Mesendoderm (in vitro differentiated cells): ENCODE measurements around the gene ANG.
"Not testable (repeated sequence)": the region's sequence is repeated elsewhere in the genome, so short reads cannot be mapped to it uniquely, and the experiment has no call there.

Experiments
- DNase-seq: peaks from one replicate; pipeline ENCODE4 v3.0.0; 2013
- H2AK5ac ChIP-seq: 2 replicates; pipeline ENCODE4 v1.6.1; 2013; ENCODE audit warnings: low read length, inconsistent platforms
- H2BK120ac ChIP-seq: 2 replicates; pipeline ENCODE4 v1.6.1; 2013; ENCODE audit warnings: low read depth, mild to moderate bottlenecking, low read length, moderate library complexity, mixed read lengths
- H2BK15ac ChIP-seq: replicated peaks from 2 replicates; pipeline ENCODE4 v1.6.1; 2013; ENCODE audit warnings: low read depth, mild to moderate bottlenecking, moderate library complexity
- H2BK5ac ChIP-seq: 2 replicates; pipeline ENCODE4 v1.6.1; 2013; ENCODE audit warnings: low read length, inconsistent platforms
- H3K18ac ChIP-seq: 2 replicates; pipeline ENCODE4 v1.6.1; 2013; ENCODE audit warnings: mild to moderate bottlenecking, low read length, mixed read lengths
- H3K23ac ChIP-seq: one replicate; pipeline ENCODE4 v1.6.1; 2013; ENCODE audit warnings: low read length
- H3K27ac ChIP-seq: 2 replicates; pipeline ENCODE4 v1.5.1; 2013; ENCODE audit warnings: low read depth, mild to moderate bottlenecking, inconsistent platforms, low read length, moderate library complexity
- H3K27me3 ChIP-seq: 2 replicates; pipeline ENCODE4 v1.6.1; 2013; ENCODE audit warnings: low read length, control low read depth, mild to moderate bottlenecking, inconsistent platforms; ENCODE audit not compliant: insufficient read depth, poor library complexity
- H3K36me3 ChIP-seq: 2 replicates; pipeline ENCODE4 v1.6.1; 2013; ENCODE audit warnings: low read length, inconsistent platforms; ENCODE audit not compliant: control insufficient read depth, insufficient read depth
- H3K4ac ChIP-seq: one replicate; pipeline ENCODE4 v1.6.1; 2013; ENCODE audit warnings: low read depth, mild to moderate bottlenecking, low read length, moderate library complexity
- H3K4me1 ChIP-seq: 2 replicates; pipeline ENCODE4 v1.6.1; 2013; ENCODE audit warnings: low read depth, low read length, inconsistent platforms; ENCODE audit not compliant: control insufficient read depth
- H3K4me2 ChIP-seq: 2 replicates; pipeline ENCODE4 v1.6.1; 2013; ENCODE audit warnings: low read length
- H3K4me3 ChIP-seq: 2 replicates; pipeline ENCODE4 v1.5.1; 2013; ENCODE audit warnings: mild to moderate bottlenecking, low read length
- H3K56ac ChIP-seq: one replicate; pipeline ENCODE4 v1.6.1; 2013; ENCODE audit warnings: low read length
- H3K79me1 ChIP-seq: 2 replicates; pipeline ENCODE4 v1.6.1; 2013; ENCODE audit warnings: low read length, inconsistent platforms
- H3K79me2 ChIP-seq: 2 replicates; pipeline ENCODE4 v1.6.1; 2013; ENCODE audit warnings: mild to moderate bottlenecking, low read length; ENCODE audit not compliant: control insufficient read depth, insufficient read depth
- H3K9ac ChIP-seq: 2 replicates; pipeline ENCODE4 v1.6.1; 2013; ENCODE audit warnings: low read length, inconsistent platforms
- H4K5ac ChIP-seq: one replicate; pipeline ENCODE4 v1.6.1; 2013; ENCODE audit warnings: low read length
- H4K8ac ChIP-seq: one replicate; pipeline ENCODE4 v1.6.1; 2013; ENCODE audit warnings: low read depth, mild to moderate bottlenecking, control low read depth, low read length, moderate library complexity
- WGBS: extraction: QIAGEN DNeasy Blood & Tissue Kit; methylation state at CpG from one replicate; pipeline ENCODE4 v1.1.7; 2013; ENCODE audit warnings: low lambda C conversion rate, missing lambda C conversion rate; ENCODE audit not compliant: insufficient coverage; ENCODE audit errors: extremely low coverage; 5-methylcytosine and 5-hydroxymethylcytosine counted together

The ANG gene

GRCh38 chr14:20666400-20666961 is 22.1 kb upstream of the ANG start:
- H3K79me1 ChIP-seq, H3K79me2 ChIP-seq, H2AK5ac ChIP-seq, H2BK120ac ChIP-seq, H3K9ac ChIP-seq, H3K36me3 ChIP-seq, H3K23ac ChIP-seq, DNase-seq, H2BK15ac ChIP-seq, H2BK5ac ChIP-seq, H3K4me3 ChIP-seq, H3K4me1 ChIP-seq, H3K4me2 ChIP-seq, H3K4ac ChIP-seq, H3K56ac ChIP-seq, H3K27ac ChIP-seq, H4K8ac ChIP-seq, H4K5ac ChIP-seq, H3K18ac ChIP-seq, H3K27me3 ChIP-seq: not testable (repeated sequence)
- no CpG with 5 or more reads among the region's 7 CpGs for WGBS

- H3K23ac ChIP-seq: no peak overlapping the region
- H3K18ac ChIP-seq: no peak overlapping the region
- WGBS: no CpG with 5 or more reads among the region's 2 CpGs
- no peak overlapping the region for H2BK15ac ChIP-seq
- H3K27ac ChIP-seq: no peak overlapping the region
- H4K8ac ChIP-seq: no peak overlapping the region
- H4K5ac ChIP-seq: no peak overlapping the region
- no peak overlapping the region for H3K56ac ChIP-seq
- no peak overlapping the region for H2BK120ac ChIP-seq
- H3K4me3 ChIP-seq: no peak overlapping the region
- H3K4ac ChIP-seq: no peak overlapping the region
- no peaks in the 10 kb centered on the region for H3K4me1 ChIP-seq
- no peaks in the 10 kb centered on the region for H3K79me2 ChIP-seq
- no peak overlapping the region for H3K4me2 ChIP-seq
- no peaks in the 10 kb centered on the region for H3K27me3 ChIP-seq
- H2AK5ac ChIP-seq: no peak overlapping the region
- no peaks in the 10 kb centered on the region for H3K79me1 ChIP-seq
- H3K9ac ChIP-seq: no peak overlapping the region
- H2BK5ac ChIP-seq: no peak overlapping the region
- DNase-seq: no peak
- H3K36me3 ChIP-seq: no peaks in the 10 kb centered on the region
Observed at GRCh38 chr14:20667957-20668356, 20.6 kb upstream of the ANG start.

GRCh38 chr14:20668969-20669368 is 19.6 kb upstream of the ANG start:
- Histone ChIP-seq H3K18ac (no peak overlapping the region), H3K4me1 (no peaks in the 10 kb centered on the region), H3K4ac (no peak overlapping the region), H3K79me1 (no peaks in the 10 kb centered on the region), H3K27ac (no peak overlapping the region), H3K23ac (no peak overlapping the region), H3K9ac (no peak overlapping the region), H2BK5ac (no peak overlapping the region), H3K4me3 (no peak overlapping the region), H4K8ac (no peak overlapping the region), H2AK5ac (no peak overlapping the region), H3K4me2 (no peak overlapping the region), H3K36me3 (no peaks in the 10 kb centered on the region), H3K56ac (no peak overlapping the region), H2BK120ac (no peak overlapping the region), H3K27me3 (no peaks in the 10 kb centered on the region), H3K79me2 (no peaks in the 10 kb centered on the region), H2BK15ac (no peak overlapping the region), H4K5ac (no peak overlapping the region)
- no CpG with 5 or more reads among the region's 2 CpGs for WGBS
- no peak for DNase-seq

- Histone ChIP-seq H2AK5ac (no peak overlapping the region), H3K27ac (no peak overlapping the region)
- WGBS: no CpG with 5 or more reads among the region's 4 CpGs
Observed at GRCh38 chr14:20671597-20672283, 16.8 kb upstream of the ANG start.

DNA sequence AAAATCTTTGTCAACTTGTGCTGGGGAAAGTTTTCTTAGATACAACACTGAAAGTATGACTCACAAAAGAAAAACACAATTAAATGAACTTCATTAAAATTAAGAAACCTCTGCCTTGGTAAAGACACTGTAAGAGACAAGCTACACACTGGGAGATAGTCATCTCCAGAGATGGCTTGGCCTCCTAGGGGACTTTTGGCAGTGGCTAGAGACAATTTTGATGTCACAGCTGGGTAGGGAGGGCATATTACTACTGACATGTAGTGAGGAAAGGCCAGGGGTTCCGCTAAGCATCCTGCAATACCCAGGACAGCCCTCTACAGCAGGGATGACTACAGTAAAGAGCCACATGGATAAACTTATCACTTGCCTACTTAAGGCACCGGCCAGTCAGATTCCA is 12.9 kb upstream of the ANG start:
- Histone ChIP-seq H3K9ac (no peak overlapping the region), H4K8ac (no peak overlapping the region), H3K27ac (no peak overlapping the region), H3K4ac (no peak overlapping the region), H3K23ac (no peak overlapping the region), H3K79me1 (no peaks in the 10 kb centered on the region), H3K4me2 (no peak overlapping the region), H4K5ac (no peak overlapping the region), H2AK5ac (no peak overlapping the region), H3K36me3 (no peaks in the 10 kb centered on the region), H3K56ac (no peak overlapping the region), H2BK120ac (no peak overlapping the region), H3K79me2 (no peaks in the 10 kb centered on the region), H2BK15ac (no peak overlapping the region), H3K18ac (no peak overlapping the region), H2BK5ac (no peak overlapping the region), H3K4me3 (no peak overlapping the region), H3K4me1 (peaks cover 4% of the 10 kb centered on the region), H3K27me3 (no peaks in the 10 kb centered on the region)
- DNase-seq: no peak
- WGBS: no CpG with 5 or more reads among the region's 2 CpGs

More at GRCh38 chr14:20671597-20672283, 16.8 kb upstream of the ANG start:
- no peak overlapping the region for H4K5ac ChIP-seq
- no peak overlapping the region for H3K9ac ChIP-seq
- H3K4me2 ChIP-seq: no peak overlapping the region
- no peak overlapping the region for H2BK15ac ChIP-seq
- H3K4me1 ChIP-seq: no peaks in the 10 kb centered on the region
- no peak overlapping the region for H3K56ac ChIP-seq
- H4K8ac ChIP-seq: no peak overlapping the region
- no peak overlapping the region for H3K4ac ChIP-seq
- no peak overlapping the region for H2BK5ac ChIP-seq
- H3K79me1 ChIP-seq: no peaks in the 10 kb centered on the region
- no peak for DNase-seq
- no peak overlapping the region for H2BK120ac ChIP-seq
- H3K18ac ChIP-seq: no peak overlapping the region
- no peaks in the 10 kb centered on the region for H3K36me3 ChIP-seq
- no peak overlapping the region for H3K4me3 ChIP-seq
- H3K23ac ChIP-seq: no peak overlapping the region
- H3K27me3 ChIP-seq: no peaks in the 10 kb centered on the region
- H3K79me2 ChIP-seq: no peaks in the 10 kb centered on the region

GRCh38 chr14:20676072-20676471 is 12.5 kb upstream of the ANG start:
- Histone ChIP-seq H3K4ac (no peak overlapping the region), H3K23ac (no peak overlapping the region), H3K27ac (no peak overlapping the region), H3K9ac (no peak overlapping the region), H3K4me1 (peaks cover 4% of the 10 kb centered on the region), H2BK15ac (no peak overlapping the region), H3K36me3 (no peaks in the 10 kb centered on the region), H3K18ac (no peak overlapping the region), H3K4me3 (no peak overlapping the region), H3K4me2 (no peak overlapping the region), H2AK5ac (peak overlapping the region; percentile 30), H2BK120ac (no peak overlapping the region), H2BK5ac (no peak overlapping the region), H3K79me2 (no peaks in the 10 kb centered on the region), H4K8ac (no peak overlapping the region), H3K79me1 (no peaks in the 10 kb centered on the region), H4K5ac (no peak overlapping the region), H3K27me3 (no peaks in the 10 kb centered on the region), H3K56ac (no peak overlapping the region)
- no CpG with 5 or more reads among the region's 2 CpGs for WGBS
- no peak for DNase-seq
